CD4-positive, alpha-beta T cell treated with Interleukin-17A for 1 hour (primary cell): ENCODE data around the gene OPN4.

Experiments used
- DNase-seq: peaks from one replicate; pipeline ENCODE4 v3.0.0-alpha.2; 2020

OPN4 gene

GRCh38 chr10:86682675-86683074 is 28.3 kb downstream of the OPN4 start:
- no peak for DNase-seq

- DNase-seq: no peak
Measured at GRCh38 chr10:86684331-86685097, 30.2 kb downstream of the OPN4 start.

- no peak for DNase-seq
Measured at GRCh38 chr10:86685416-86685815, 31.1 kb downstream of the OPN4 start.

- DNase-seq: no peak
Measured at GRCh38 chr10:86685893-86686632, 31.7 kb downstream of the OPN4 start.

GRCh38 chr10:86686972-86687371 is 32.6 kb downstream of the OPN4 start:
- DNase-seq: no peak

GRCh38 chr10:86687750-86688149 is 33.4 kb downstream of the OPN4 start:
- DNase-seq: no peak

- DNase-seq: peak; percentile 64
Measured at GRCh38 chr10:86688398-86688921, 34.1 kb downstream of the OPN4 start.

GRCh38 chr10:86689146-86689545 is 34.8 kb downstream of the OPN4 start:
- no peak for DNase-seq

GRCh38 chr10:86690231-86690630 is 35.9 kb downstream of the OPN4 start:
- DNase-seq: no peak

- no peak for DNase-seq
Measured at GRCh38 chr10:86690657-86691084, 36.3 kb downstream of the OPN4 start.

- no peak for DNase-seq
Measured at GRCh38 chr10:86691333-86692022, 37.1 kb downstream of the OPN4 start.

- no peak for DNase-seq
Measured at GRCh38 chr10:86692023-86692514, 37.7 kb downstream of the OPN4 start.

GRCh38 chr10:86692664-86693063 is 38.3 kb downstream of the OPN4 start:
- DNase-seq: no peak

- no peak for DNase-seq
Measured at GRCh38 chr10:86693275-86693674, 38.9 kb downstream of the OPN4 start.

GRCh38 chr10:86693721-86694369 is 39.5 kb downstream of the OPN4 start:
- DNase-seq: peak; percentile 44

GRCh38 chr10:86698207-86698940 is 44.0 kb downstream of the OPN4 start:
- no peak for DNase-seq

- DNase-seq: no peak
Measured at GRCh38 chr10:86699125-86699524, 44.8 kb downstream of the OPN4 start.

GRCh38 chr10:86699541-86699940 is 45.2 kb downstream of the OPN4 start:
- DNase-seq: no peak

GRCh38 chr10:86699991-86700840 is 45.9 kb downstream of the OPN4 start:
- DNase-seq: no peak

- DNase-seq: no peak
Measured at GRCh38 chr10:86700851-86701617, 46.7 kb downstream of the OPN4 start.
